DND-41 (cell line): ENCODE results near the gene POLR1H.
"Not testable (repeated sequence)": the region's sequence is repeated elsewhere in the genome, so short reads cannot be mapped to it uniquely, and the experiment has no call there.

ENCODE experiments used
- ATAC-seq: fragments of 200-7000 bp; cut with Tn5 transposase; 3 replicates; pipeline ENCODE4 v1.9.1; 2021; ENCODE audit warnings: low read depth; ENCODE audit not compliant: insufficient read depth
- DNase-seq: peaks from one replicate; pipeline ENCODE4 v3.0.0-alpha.2; 2020
- H2AFZ ChIP-seq: 2 replicates; pipeline ENCODE4 v1.6.0; 2012; ENCODE audit warnings: low read depth, low read length
- H3K27ac ChIP-seq: 2 replicates; pipeline ENCODE4 v1.5.1; 2012; ENCODE audit warnings: low read length, inconsistent platforms
- H3K27me3 ChIP-seq: fragments of 200-600 bp; sonication (generic); 2 replicates; pipeline ENCODE4 v1.6.0; 2012; ENCODE audit warnings: low read length, mild to moderate bottlenecking, inconsistent platforms; ENCODE audit not compliant: insufficient read depth, poor library complexity
- H3K36me3 ChIP-seq: 2 replicates; pipeline ENCODE4 v1.5.1; 2012; ENCODE audit warnings: low read length, inconsistent platforms; ENCODE audit not compliant: insufficient read depth
- H3K4me1 ChIP-seq: 2 replicates; pipeline ENCODE4 v1.5.1; 2012; ENCODE audit warnings: mild to moderate bottlenecking, low read length; ENCODE audit not compliant: insufficient read depth
- H3K4me2 ChIP-seq: 2 replicates; pipeline ENCODE4 v1.6.0; 2012; ENCODE audit warnings: mild to moderate bottlenecking, moderate library complexity, low read length, inconsistent platforms; ENCODE audit not compliant: insufficient read depth
- H3K4me3 ChIP-seq, 2 experiments: fragments of 200-600 bp in 1 of 2; shearing (Covaris generic) in 1 of 2; 2 replicates each; pipeline ENCODE4 v1.5.1; 2012 to 2016; ENCODE audit warnings: inconsistent platforms in 2 of 2, low read length in 2 of 2, mild to moderate bottlenecking in 2 of 2, low read depth in 1 of 2, moderate library complexity in 1 of 2
- H3K79me2 ChIP-seq: 2 replicates; pipeline ENCODE4 v1.6.0; 2012; ENCODE audit warnings: low read length, inconsistent platforms; ENCODE audit not compliant: insufficient read depth
- H3K9ac ChIP-seq: 2 replicates; pipeline ENCODE4 v1.6.0; 2012; ENCODE audit warnings: low read depth, mild to moderate bottlenecking, inconsistent platforms, low read length, moderate library complexity
- H3K9me3 ChIP-seq: 2 replicates; pipeline ENCODE4 v1.5.1; 2012; ENCODE audit warnings: low read length, moderate library complexity, mild to moderate bottlenecking, inconsistent platforms; ENCODE audit not compliant: insufficient read depth, severe bottlenecking
- H4K20me1 ChIP-seq: 2 replicates; pipeline ENCODE4 v1.6.0; 2012; ENCODE audit warnings: low read length; ENCODE audit not compliant: insufficient read depth
- EZH2 ChIP-seq: IDR thresholded peaks from 3 replicates; pipeline ENCODE4 v1.6.1; 2012; ENCODE audit warnings: borderline replicate concordance, low read depth, mild to moderate bottlenecking, moderate library complexity, low read length, inconsistent platforms; ENCODE audit not compliant: severe bottlenecking
- TF ChIP-seq, protein P1 (sequence below): IDR thresholded peaks from 2 replicates; pipeline ENCODE4 v1.5.1; 2012; ENCODE audit warnings: borderline replicate concordance, low read length, moderate library complexity, mild to moderate bottlenecking; ENCODE audit not compliant: poor library complexity, severe bottlenecking; ENCODE audit errors: extremely low read depth

Gene POLR1H

DNA sequence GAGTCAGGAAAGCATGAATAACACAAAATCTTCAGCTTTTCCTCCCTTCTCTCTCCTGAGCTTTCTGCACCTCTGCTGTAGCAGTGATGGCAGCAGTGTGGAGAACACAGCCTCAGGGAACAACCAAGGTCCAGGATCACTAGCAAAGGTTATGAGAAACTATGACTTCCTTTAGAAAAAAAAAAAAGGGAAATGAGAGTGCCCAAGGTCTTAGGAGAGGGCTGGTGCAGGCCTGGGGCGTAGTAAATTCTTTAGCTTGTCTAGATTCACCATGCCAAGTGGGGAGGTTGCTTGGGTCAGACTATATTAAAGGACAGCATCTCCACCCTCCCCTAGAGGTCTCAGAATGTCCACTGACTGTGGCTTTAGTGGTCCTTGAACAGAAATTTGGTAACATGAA lies 40.4 kb upstream of the POLR1H start:
- Histone ChIP-seq H3K27ac (no peak overlapping the region), H4K20me1 (no peaks in the 10 kb centered on the region), H3K79me2 (no peaks in the 10 kb centered on the region), H3K9ac (no peak overlapping the region), H3K4me3 (no peak overlapping the region), H2AFZ (no peak overlapping the region), H3K9me3 (no peaks in the 10 kb centered on the region), H3K27me3 (no peaks in the 10 kb centered on the region), H3K4me2 (no peak overlapping the region), H3K36me3 (no peaks in the 10 kb centered on the region), H3K4me1 (no peaks in the 10 kb centered on the region)
- DNase-seq (no peak), ATAC-seq (no peak)
- TF ChIP-seq, protein P1, sequence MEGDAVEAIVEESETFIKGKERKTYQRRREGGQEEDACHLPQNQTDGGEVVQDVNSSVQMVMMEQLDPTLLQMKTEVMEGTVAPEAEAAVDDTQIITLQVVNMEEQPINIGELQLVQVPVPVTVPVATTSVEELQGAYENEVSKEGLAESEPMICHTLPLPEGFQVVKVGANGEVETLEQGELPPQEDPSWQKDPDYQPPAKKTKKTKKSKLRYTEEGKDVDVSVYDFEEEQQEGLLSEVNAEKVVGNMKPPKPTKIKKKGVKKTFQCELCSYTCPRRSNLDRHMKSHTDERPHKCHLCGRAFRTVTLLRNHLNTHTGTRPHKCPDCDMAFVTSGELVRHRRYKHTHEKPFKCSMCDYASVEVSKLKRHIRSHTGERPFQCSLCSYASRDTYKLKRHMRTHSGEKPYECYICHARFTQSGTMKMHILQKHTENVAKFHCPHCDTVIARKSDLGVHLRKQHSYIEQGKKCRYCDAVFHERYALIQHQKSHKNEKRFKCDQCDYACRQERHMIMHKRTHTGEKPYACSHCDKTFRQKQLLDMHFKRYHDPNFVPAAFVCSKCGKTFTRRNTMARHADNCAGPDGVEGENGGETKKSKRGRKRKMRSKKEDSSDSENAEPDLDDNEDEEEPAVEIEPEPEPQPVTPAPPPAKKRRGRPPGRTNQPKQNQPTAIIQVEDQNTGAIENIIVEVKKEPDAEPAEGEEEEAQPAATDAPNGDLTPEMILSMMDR, result no peak
- no peak for TF ChIP-seq EZH2

DNA sequence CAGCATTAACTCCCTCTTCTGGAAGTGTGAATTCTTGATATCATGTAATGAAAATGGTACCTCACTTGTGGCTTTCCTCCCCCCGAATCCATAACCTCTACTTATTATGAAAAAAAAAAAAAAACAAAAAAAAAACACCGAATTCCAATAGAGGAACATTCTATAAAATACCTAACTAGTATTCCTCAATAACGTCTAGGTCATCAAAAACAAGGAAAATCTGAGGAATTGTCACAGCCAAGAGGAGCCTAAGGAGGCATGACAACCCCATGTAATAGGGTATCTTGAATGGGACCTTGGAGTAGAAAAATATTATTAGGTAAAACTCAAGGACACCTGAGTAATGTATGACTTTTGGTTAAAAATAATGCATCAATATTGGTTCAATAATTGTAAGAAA lies 38.9 kb upstream of the POLR1H start:
- H3K4me3 ChIP-seq, result no peak overlapping the region
- H3K9me3 ChIP-seq, result no peaks in the 10 kb centered on the region
- no peaks in the 10 kb centered on the region for H3K4me1 ChIP-seq
- DNase-seq (no peak), ATAC-seq (no peak)
- no peaks in the 10 kb centered on the region for H3K36me3 ChIP-seq
- TF ChIP-seq EZH2, result no peak
- TF ChIP-seq, protein P1, result no peak
- H3K27ac ChIP-seq, result no peak overlapping the region
- H2AFZ ChIP-seq, result no peak overlapping the region
- no peak overlapping the region for H3K4me2 ChIP-seq
- no peaks in the 10 kb centered on the region for H3K27me3 ChIP-seq
- no peaks in the 10 kb centered on the region for H3K79me2 ChIP-seq
- H3K9ac ChIP-seq, result no peak overlapping the region
- no peaks in the 10 kb centered on the region for H4K20me1 ChIP-seq

DNA sequence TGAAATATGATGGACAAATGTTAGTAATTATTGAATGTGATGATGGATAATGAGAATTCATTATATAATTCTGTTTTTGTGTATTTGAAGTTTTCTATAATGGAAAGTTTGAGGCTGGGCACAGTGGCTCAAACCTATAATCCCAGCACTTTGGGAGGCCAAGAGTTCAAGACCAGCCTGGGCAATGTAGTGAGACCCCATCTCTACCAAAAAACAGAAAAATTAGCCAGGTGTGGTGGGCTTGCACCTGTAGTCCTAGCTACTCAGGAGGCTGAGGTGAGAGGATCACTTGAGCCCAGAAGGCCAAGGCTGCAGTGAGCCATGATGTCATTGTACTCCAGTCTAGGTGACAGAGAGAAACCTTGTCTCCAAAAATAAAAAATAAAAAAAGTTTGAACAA lies 38.4 kb upstream of the POLR1H start:
- not testable (repeated sequence) for H3K4me2 ChIP-seq, H3K27me3 ChIP-seq, ATAC-seq, H3K36me3 ChIP-seq, H3K9ac ChIP-seq, DNase-seq, H2AFZ ChIP-seq, H3K79me2 ChIP-seq, H4K20me1 ChIP-seq, H3K4me3 ChIP-seq, H3K9me3 ChIP-seq, H3K27ac ChIP-seq, H3K4me1 ChIP-seq

DNA sequence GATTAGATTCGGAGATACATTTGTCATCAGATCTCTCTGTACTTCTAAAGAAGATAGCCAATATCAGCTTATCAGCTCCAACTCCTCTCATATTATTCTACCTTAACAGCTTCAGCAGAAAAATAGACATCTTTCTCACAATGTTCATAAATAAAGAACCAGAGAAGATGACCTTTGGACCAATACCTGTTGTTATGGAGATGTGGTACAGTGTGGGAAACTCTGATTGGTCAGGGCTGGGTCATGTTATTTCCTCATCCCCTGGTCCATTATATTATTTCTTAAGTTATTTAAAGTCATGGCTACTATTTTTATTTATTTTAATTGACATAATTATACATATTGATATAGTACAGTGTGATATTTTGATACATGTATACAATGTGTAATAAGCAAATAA lies 35.9 kb upstream of the POLR1H start:
- Histone ChIP-seq H3K4me2 (no peak overlapping the region), H3K9ac (no peak overlapping the region), H3K9me3 (no peaks in the 10 kb centered on the region), H3K4me1 (no peaks in the 10 kb centered on the region), H2AFZ (no peak overlapping the region), H4K20me1 (no peaks in the 10 kb centered on the region), H3K27me3 (no peaks in the 10 kb centered on the region), H3K4me3 (no peak overlapping the region), H3K79me2 (no peaks in the 10 kb centered on the region), H3K27ac (no peak overlapping the region), H3K36me3 (no peaks in the 10 kb centered on the region)
- DNase-seq, result no peak
- ATAC-seq, result no peak
- TF ChIP-seq, protein P1, result no peak
- no peak for TF ChIP-seq EZH2
